GM18867 (cell line): ENCODE results near the gene PLA2G2E.
"Not testable (repeated sequence)": the region's sequence is repeated elsewhere in the genome, so short reads cannot be mapped to it uniquely, and the experiment has no call there.

ENCODE experiments used
- ATAC-seq: cut with Tn5 transposase; IDR thresholded peaks from one replicate; pipeline ENCODE4 v1.9.1; 2021; ENCODE audit warnings: mild to moderate bottlenecking, moderate library complexity; ENCODE audit not compliant: unreplicated experiment

PLA2G2E gene

GRCh38 chr1:19934336-19934735 is 10.9 kb upstream of the PLA2G2E start:
- ATAC-seq, result no peak

- no peak for ATAC-seq
These were observed 9.4 kb upstream of the PLA2G2E start for GRCh38 chr1:19932866-19933265.

- ATAC-seq, result not testable (repeated sequence)
These were observed 3.7 kb upstream of the PLA2G2E start for GRCh38 chr1:19927130-19927421.

- no peak for ATAC-seq
These were observed 3.1 kb upstream of the PLA2G2E start for GRCh38 chr1:19926296-19927129.

- no peak for ATAC-seq
These were observed 2.1 kb upstream of the PLA2G2E start for GRCh38 chr1:19925342-19926070.

GRCh38 chr1:19923953-19924346 is 533 bp upstream of the PLA2G2E start:
- ATAC-seq, result no peak

- no peak for ATAC-seq
These were observed 1.3 kb downstream of the PLA2G2E start for GRCh38 chr1:19922015-19922688.

GRCh38 chr1:19921310-19921709 is 2.1 kb downstream of the PLA2G2E start:
- no peak for ATAC-seq

GRCh38 chr1:19920132-19920710 is 3.2 kb downstream of the PLA2G2E start:
- no peak for ATAC-seq

- ATAC-seq, result no peak
These were observed 5.4 kb downstream of the PLA2G2E start for GRCh38 chr1:19918057-19918456.

- no peak for ATAC-seq
These were observed 12.8 kb downstream of the PLA2G2E start for GRCh38 chr1:19910650-19911049.

GRCh38 chr1:19909971-19910370 is 13.4 kb downstream of the PLA2G2E start:
- ATAC-seq, result no peak

GRCh38 chr1:19909392-19909791 is 14.0 kb downstream of the PLA2G2E start:
- no peak for ATAC-seq

GRCh38 chr1:19907456-19907855 is 16.0 kb downstream of the PLA2G2E start:
- ATAC-seq, result no peak

- no peak for ATAC-seq
These were observed 19.8 kb downstream of the PLA2G2E start for GRCh38 chr1:19903621-19904020.

GRCh38 chr1:19901653-19902052 is 21.8 kb downstream of the PLA2G2E start:
- ATAC-seq, result no peak

GRCh38 chr1:19894218-19894617 is 29.2 kb downstream of the PLA2G2E start:
- no peak for ATAC-seq

- ATAC-seq, result no peak
These were observed 29.7 kb downstream of the PLA2G2E start for GRCh38 chr1:19893687-19894086.

GRCh38 chr1:19892628-19893168 is 30.7 kb downstream of the PLA2G2E start:
- ATAC-seq, result no peak

GRCh38 chr1:19892129-19892528 is 31.3 kb downstream of the PLA2G2E start:
- no peak for ATAC-seq

GRCh38 chr1:19889656-19890055 is 33.8 kb downstream of the PLA2G2E start:
- no peak for ATAC-seq
